Stimulated activated CD8-positive, alpha-beta memory T cell treated with anti-CD3 and anti-CD28 coated beads, Interleukin-7, amount 100 ng/mL, for 24 hours (primary cell): ENCODE measurements around the gene GPS1.
"Not testable (repeated sequence)": the region's sequence is repeated elsewhere in the genome, so short reads cannot be mapped to it uniquely, and the experiment has no call there.

Experiments
- DNase-seq: peaks from one replicate; pipeline ENCODE4 v3.0.0-alpha.2; 2020; ENCODE audit warnings: low read depth

GPS1 gene

DNA sequence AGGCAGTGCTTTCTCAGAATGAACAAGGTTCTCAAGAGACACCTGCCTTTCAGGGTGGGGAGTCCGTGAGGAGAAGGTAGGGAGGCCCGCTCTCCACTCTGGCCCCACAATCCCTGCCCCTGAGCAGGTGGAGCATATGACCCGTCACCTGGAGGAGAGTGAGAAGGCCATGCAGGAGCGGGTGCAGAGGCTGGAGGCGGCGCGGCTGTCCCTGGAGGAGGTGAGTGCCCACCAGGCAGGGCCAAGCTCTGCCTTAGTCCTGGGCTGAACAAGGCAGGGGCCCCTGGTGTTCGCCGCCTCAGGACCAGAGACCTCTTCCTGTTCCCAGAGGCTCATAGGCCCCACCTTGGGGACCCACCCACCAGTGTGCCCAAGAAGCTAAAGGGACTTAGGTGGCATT, 22.7 kb upstream of the GPS1 start:
- DNase-seq: no peak

- no peak for DNase-seq
These were observed 22.3 kb upstream of the GPS1 start for GRCh38 chr17:82029391-82029790.

DNA sequence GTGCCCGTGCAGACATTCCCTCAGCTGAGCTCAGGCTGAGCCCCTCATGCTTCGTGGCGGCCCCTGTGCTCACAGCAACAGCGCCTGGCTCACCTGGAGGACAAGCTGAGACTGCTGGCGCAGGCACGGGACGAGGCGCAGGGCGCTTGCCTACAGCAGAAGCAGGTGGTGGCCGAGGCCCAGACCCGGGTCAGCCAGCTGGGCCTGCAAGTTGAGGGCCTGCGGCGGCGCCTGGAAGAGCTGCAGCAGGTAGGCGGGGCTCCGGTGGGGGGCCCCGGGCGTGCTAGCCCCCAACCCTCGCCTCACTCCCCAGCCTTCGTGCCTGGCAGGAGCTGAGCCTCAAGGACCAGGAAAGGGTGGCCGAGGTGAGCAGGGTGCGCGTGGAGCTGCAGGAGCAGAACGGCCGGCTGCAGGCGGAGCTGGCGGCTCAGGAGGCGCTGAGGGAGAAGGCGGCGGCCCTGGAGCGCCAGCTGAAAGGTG, 21.7 kb upstream of the GPS1 start:
- no peak for DNase-seq

- peak; percentile 61 for DNase-seq
These were observed 21.0 kb upstream of the GPS1 start for GRCh38 chr17:82030470-82031302.

- DNase-seq: no peak
These were observed 20.3 kb upstream of the GPS1 start, which contains the start of gene RAC3 for GRCh38 chr17:82031303-82031884. RAC3 (plus strand) TSS chr17:82031678; CDS start chr17:82031762, 84 bp downstream.

- DNase-seq: no peak
These were observed 19.6 kb upstream of the GPS1 start for GRCh38 chr17:82031885-82032627.

DNA sequence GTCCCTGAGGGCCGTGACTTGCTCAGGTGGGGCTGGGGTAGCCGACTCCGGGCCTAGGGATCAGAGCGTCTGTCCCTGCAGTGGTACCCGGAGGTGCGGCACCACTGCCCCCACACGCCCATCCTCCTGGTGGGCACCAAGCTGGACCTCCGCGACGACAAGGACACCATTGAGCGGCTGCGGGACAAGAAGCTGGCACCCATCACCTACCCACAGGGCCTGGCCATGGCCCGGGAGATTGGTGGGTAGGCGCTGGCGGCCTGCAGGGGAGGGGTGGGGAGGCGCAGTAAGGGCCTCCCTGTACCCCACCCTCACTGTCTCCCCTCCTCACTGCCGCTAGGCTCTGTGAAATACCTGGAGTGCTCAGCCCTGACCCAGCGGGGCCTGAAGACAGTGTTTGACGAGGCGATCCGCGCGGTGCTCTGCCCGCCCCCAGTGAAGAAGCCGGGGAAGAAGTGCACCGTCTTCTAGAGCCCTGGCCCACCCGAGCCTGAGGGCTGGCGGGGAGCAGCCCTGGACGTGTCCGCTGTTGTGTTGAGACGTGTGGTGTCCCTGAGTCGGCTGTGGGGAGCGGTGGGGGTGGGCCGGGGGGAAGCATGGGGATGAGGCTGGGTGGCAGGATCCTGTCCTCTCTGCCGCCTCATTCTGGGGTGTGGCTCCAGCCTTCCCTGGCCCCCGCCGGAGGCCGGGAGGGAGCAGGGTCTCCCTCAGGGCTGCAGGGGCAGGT, 18.2 kb upstream of the GPS1 start:
- DNase-seq: no peak

DNA sequence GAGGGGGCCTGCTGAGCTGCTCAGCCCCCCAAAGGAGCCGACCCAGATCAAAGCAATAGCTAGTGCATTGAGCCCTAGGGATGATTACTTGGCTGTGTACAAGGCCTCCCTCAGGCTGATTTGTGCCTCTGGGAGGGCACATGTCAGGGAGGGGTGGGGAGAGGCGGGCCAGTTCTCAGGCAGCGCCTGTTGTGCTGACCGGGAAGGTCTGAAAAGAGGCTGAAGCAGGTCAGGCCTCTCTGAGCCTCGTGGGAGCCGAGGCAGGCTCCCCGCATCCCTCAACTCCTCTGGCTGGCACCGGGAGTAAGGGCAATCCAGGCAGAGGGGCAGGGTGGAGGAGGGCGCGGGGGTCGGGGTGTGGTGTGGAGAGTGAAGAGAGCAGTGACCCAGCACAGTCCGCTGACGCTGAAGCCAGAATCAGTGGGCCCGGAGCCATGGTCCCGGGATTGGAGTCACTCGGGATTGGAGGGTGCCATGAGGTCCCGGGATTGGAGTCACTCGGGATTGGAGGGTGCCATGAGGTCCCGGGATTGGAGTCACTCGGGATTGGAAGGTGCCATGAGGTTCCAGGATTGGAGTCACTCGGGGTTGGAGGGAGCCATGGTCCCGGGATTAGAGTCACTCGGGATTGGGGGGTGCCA, 17.2 kb upstream of the GPS1 start:
- no peak for DNase-seq

GRCh38 chr17:82035488-82035887, 16.2 kb upstream of the GPS1 start:
- DNase-seq: no peak

- DNase-seq: no peak
These were observed 15.6 kb upstream of the GPS1 start for GRCh38 chr17:82035956-82036633.

- no peak for DNase-seq
These were observed 15.0 kb upstream of the GPS1 start for GRCh38 chr17:82036634-82037091.

DNA sequence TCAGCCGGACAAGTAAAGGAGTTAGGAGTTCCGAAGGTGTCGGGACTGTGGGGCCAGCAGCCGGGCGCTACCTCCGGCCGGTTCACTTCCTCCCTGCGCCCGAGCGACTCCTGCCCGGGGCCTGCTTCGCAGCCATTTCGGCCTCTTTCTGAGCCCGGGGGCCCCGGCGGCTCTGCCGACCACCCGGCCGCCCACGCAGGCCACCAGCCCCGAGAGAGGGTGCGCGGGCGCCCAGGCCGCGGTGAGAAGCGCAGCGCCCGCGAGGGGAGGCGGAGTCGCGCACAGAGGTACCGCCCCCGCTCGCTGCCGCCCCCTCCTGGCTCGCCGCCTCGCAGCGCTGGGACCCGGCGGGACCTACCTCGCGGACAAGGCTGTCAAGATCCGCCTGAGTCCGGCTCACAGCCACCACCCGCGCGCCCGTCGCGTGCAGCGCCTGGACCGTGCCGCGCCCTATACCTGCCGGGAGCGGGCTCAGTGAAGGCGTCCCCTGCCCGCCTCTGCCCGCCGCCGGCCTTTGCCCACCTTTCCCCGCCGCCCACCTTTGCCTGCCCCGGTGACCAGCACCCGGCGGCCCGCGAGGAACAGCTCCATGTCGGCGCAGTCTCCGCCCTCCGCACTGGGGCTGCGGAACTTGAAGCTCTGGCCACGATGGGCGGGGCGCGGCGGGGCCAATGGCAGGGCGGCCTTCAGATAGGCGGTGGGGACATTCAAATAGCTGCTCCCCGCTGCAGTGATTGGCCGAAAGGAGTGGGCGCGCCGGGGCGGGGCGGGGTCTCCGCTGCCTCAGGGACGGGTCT, 14.4 kb upstream of the GPS1 start, which contains the start of gene DCXR:
TSS of gene DCXR (minus strand) at position 606 of the 797 bp plus-strand sequence. CDS start at position 591, 15 bp downstream.
- DNase-seq: peak; percentile 91

GRCh38 chr17:82037889-82038195, 13.9 kb upstream of the GPS1 start:
- DNase-seq: no peak

GRCh38 chr17:82038796-82039409, 12.8 kb upstream of the GPS1 start:
- DNase-seq: not testable (repeated sequence)

GRCh38 chr17:82039695-82040299, 11.9 kb upstream of the GPS1 start:
- no peak for DNase-seq

DNA sequence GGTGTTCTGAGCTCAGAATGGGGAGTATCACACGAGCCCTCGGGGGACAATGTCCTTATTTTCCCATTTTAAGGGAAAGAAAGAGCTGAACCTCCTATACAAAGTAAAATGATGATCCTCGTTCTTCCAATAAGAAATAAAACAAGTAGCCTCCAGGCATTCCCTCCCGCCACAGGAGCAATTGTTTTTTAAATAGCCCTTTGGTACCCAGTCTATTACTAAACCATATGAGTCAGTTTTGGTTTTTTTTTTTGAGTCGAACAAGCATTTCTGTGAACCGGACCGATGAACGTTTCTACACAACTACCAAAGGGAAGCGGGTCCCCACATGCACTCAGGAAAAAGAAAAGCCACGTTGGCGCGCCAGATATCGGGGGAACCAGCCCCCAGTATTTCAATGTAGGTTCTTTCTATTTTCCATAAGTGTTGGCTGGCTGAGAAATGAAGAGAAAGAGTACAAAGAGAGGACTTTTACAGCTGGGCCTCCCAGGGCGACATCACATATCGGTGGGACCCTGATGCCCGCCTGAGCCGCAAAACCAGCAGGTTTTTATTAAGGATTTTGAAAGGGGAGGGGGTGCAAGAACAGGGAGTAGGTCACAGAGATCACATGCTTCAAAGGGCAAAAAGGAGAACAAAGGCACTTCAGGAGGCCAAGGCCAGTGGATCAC, 10.4 kb upstream of the GPS1 start:
- DNase-seq: no peak

DNA sequence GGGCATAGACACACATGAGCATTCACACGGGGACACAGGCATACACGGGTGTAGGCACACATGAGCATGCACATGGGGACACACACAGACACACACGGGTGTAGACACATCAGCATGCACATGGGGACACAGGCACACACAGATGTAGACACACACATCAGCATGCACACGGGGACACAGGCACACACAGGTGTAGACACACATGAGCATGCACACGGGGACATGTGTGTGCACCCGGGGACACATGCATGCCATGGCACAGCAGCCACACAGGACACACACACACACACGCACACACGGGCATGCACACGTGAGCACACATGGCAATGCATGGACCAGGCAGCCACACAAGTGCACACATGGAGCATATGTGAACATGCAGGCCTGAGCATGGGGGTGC, 9.0 kb upstream of the GPS1 start:
- DNase-seq: no peak

DNA sequence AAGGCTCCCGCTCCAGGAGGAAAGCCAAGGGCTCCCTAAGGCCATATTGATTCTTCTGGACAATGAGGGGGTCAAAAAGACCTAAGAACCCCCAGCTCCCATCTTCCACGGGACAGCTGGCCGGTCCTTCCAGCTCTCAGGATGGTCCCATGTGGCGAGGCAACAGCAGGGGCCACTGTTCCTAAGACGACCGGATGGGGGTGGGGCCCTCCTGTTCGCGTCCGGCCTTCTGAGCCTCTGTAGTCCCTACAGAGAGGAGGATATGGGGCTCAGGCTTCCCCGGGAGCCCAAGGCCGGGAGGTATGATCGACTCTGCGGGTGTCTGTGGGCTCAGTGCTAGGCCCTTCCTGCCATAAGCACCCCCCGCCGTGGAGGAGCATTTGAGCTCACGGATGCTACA, 8.2 kb upstream of the GPS1 start:
- DNase-seq: no peak
